GM18520 (cell line): ENCODE measurements around the gene POU2F1.
A peak's percentile ranks its signal among the peaks of the same experiment; 100 is the strongest.

Source experiments
- ATAC-seq: cut with Tn5 transposase; IDR thresholded peaks from one replicate; pipeline ENCODE4 v1.9.1; 2021; ENCODE audit not compliant: unreplicated experiment

Gene POU2F1

DNA sequence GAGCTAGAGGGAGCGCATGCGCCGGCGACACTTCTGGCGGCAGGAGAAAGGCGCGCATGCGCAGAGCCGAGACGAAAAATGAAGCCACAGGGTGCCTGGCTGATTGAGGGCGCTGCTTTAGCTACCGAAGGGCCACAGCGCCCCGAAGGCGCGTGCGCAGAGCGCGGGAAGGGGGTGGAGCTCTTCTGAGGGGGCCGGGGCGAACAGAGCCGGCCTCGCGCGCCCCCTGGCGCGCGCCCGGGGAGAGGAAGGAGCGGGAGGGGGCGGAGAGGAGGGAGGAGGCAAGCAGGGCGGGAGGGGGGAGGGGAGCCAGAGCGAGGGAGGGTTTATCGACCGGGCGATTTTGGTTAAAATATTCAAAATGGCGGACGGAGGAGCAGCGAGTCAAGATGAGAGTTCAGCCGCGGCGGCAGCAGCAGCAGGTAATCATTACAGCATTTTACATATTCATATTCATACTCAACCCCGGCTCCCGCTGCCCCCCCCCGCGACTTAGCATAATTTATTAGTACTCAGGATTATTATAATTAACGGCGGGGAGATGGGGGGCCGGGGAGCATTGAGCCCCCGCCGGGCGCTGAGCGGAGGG, at the start of gene POU2F1:
Gene POU2F1, plus strand, starts transcription at position 350 of the 589 bp plus-strand sequence. Its CDS starts 12 bp downstream, at position 362.
- peak; percentile 56 for ATAC-seq

GRCh38 chr1:167171286-167171929, 49.3 kb upstream of the POU2F1 start:
- ATAC-seq, result no peak

DNA sequence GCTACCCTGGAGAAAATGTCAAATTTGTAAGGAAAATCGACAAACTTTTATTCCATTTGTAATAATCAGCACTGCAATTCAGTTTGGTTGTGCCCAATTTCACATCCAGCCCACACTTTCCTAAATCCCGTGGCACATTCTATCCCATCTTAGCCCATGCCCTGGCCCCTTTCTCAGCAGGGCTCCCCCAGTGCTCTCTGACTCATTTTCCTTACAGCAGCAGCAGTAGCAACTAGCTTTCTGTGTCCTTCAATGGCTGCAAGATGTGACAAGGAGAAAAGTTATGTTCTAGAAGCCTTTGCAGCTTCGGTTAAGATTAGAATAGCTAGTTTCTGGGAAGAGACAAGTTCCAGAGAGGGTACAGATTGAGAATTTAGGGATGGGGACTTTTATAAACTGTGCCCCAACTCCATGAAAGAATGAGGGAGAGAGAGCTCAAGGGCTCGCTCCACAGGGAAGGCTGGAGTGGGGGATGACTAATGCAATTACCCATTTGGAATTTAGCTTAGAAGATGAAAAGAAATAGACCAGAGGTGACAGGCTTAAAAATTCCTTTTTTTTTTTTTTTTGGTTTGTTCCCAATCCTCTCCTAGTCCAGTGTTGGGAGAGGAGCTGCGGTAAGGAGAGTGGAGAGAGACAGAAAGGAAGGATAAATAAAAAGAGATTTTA, 47.0 kb upstream of the POU2F1 start:
- ATAC-seq, result no peak

- ATAC-seq, result no peak
These were observed 44.8 kb upstream of the POU2F1 start for GRCh38 chr1:167175901-167176300.

DNA sequence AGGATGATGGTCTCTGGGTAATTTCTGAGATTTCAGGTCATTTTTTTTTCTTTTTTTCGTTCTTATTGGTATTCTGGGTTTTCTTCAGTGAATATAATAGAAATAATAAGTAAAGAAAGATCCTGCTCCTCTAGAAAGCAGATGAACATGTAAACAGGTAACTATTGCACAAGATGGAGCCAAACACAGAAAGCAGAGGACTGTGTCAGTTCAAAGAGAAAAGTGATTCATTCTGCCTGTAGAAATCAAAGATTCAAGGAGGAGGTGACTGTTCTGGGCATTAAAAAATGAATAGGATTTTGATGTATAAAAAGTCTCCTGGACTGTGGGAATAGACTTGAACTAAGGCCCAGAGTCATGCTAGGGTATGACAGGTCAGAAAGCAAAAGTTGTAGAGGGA, 41.9 kb upstream of the POU2F1 start:
- no peak for ATAC-seq

- no peak for ATAC-seq
These were observed 37.9 kb upstream of the POU2F1 start for GRCh38 chr1:167182571-167183320.

- ATAC-seq, result no peak
These were observed 36.6 kb upstream of the POU2F1 start for GRCh38 chr1:167184081-167184480.

GRCh38 chr1:167185062-167185461, 35.6 kb upstream of the POU2F1 start:
- ATAC-seq, result no peak

DNA sequence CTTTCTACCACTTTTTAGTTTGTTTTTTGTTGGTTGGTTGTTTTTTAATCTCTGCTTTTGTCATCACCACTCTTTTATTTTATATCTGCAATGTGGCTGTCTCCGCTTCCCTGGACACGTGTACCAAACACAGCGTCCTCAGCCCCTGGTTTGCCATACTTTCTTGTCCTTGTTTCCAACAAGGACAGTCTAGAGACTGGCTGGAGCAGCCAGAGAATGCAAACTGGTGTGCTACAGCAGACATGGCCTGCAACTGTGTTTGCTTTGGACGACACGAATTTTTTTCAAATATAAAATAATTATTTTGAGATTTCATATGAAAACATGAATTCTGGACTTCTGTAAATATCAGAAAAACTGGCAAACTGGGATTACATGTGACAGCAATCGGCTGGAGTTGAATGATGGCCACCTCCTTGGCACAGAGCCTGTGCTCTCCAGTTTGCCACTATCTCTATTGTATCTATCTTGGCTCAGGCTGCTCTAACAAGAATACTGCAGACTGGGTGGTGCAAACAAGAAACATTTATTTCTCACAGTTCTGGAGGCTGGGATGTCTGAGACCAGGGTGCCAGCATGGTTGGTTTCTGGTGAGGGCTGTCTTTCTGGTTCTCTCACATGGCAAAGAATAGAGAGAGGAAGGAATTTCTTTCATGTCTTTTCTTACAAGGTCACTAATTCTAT, 34.6 kb upstream of the POU2F1 start:
- ATAC-seq, result no peak

- ATAC-seq, result no peak
These were observed 33.9 kb upstream of the POU2F1 start for GRCh38 chr1:167186771-167187170.

- ATAC-seq, result no peak
These were observed 29.9 kb upstream of the POU2F1 start for GRCh38 chr1:167190747-167191237.

GRCh38 chr1:167191958-167192357, 28.7 kb upstream of the POU2F1 start:
- ATAC-seq, result no peak

GRCh38 chr1:167194182-167194581, 26.5 kb upstream of the POU2F1 start:
- ATAC-seq, result no peak

DNA sequence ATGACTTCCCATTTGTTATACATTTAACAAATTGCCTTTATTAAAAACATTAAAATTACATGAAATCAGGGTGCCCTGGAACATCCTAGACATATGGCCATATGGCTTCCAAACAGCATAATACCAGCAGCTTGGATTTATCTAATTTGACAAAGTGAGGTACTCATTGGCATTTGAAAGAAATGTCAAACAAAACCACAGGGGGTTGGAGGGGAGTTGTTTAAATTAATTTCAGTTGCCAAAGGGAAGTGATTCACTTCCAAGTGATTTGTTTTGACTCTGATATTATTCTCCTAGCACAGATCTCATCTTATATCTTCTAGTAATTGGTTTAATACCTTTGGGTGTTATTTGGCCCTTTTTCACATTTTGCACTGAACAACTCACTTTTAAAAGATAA, 24.5 kb upstream of the POU2F1 start:
- no peak for ATAC-seq

DNA sequence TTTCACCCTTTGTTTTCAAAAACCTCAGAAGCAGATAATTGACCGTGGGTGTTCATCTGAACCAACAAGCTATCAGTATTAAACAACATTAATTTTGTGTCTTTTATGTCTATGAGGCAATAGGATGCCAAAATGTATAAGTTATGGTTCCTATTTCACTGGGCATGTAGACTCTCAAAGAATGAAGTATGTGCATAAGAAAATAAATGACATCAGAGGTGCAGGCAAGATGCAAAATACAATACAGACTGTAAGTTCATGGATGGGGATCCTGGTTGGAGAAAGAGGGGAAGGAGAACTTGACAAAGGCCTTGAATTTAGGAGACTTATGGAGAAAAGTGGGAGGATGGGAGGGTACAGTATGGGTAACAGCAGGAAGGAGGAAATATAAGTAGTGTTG, 23.4 kb upstream of the POU2F1 start:
- no peak for ATAC-seq

GRCh38 chr1:167197692-167198091, 23.0 kb upstream of the POU2F1 start:
- no peak for ATAC-seq

DNA sequence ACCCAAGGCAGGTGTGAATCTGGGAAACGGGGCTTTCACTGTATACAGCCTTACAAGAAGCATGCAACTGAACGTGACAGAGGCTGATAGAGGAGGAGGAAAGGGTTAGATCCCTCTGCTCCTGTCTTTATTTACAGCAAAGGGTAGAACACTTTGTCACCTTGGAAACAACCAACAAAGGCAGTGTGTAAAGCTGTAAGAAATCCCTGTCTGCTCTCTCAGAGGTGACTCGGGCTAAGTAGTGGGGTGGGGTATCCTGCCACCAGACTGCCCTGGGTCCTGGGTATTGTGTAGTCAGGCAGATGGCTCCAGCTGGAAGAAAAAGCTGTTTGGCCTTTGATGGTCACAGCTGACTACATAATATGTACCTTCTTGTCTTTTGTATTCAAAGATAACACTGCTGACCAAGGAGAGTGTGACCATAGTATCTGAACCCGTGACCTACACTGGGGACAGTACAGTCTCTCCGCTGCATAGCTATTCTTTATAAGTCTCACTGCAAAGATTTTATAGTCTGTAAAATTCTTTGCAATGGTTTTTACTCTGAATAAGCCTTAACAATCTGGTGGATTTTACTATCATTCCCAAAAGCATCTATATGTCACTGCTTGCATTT, 22.1 kb upstream of the POU2F1 start:
- ATAC-seq, result no peak

DNA sequence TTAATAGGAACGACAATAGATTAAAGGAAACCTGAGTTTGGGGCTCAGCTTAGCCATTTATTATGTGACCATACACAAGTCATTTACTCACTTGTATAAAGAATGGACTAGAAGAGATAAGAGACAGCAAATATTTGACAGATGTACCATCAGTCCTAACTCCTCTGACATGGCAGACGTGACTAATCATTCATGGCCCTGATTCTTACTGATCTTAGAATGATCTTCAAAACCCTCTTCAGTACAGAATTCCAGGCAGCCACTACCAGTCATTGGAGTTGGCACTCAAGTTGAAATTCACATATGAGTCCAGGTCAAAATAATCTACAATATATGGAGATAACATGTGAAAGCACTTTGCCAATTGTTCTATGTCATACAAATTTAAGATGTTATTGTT, 21.0 kb upstream of the POU2F1 start:
- no peak for ATAC-seq

GRCh38 chr1:167200272-167200671, 20.4 kb upstream of the POU2F1 start:
- no peak for ATAC-seq

GRCh38 chr1:167200749-167201148, 19.9 kb upstream of the POU2F1 start:
- ATAC-seq, result no peak

DNA sequence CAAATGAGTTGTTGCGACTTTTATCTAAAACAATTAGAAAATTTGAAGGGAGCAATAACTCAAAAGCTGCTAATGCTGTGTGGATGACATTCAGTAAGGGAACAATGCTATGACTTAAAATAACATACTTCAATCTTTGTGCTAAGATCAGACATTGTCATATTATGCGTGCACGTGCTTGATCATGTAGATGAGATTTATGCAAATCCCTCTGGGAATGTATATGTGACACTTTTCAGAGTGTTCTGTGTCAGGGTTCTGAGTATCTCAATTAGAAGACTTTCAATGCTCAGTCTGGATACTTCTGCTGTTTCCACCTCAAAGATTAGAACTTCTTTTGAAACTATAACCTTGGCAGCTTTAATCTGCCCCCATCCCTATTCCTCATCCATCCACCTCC, 18.6 kb upstream of the POU2F1 start:
- ATAC-seq, result no peak
